GM21737 (cell line): ENCODE measurements around the gene SORCS2.
"Not testable (repeated sequence)": the region's sequence is repeated elsewhere in the genome, so short reads cannot be mapped to it uniquely, and the experiment has no call there.

ENCODE experiments used
- ATAC-seq: cut with Tn5 transposase; IDR thresholded peaks from one replicate; pipeline ENCODE4 v1.9.1; 2021; ENCODE audit warnings: mild to moderate bottlenecking, moderate library complexity; ENCODE audit not compliant: unreplicated experiment

The SORCS2 gene

GRCh38 chr4:7590899-7591298 is 398.6 kb downstream of the SORCS2 start:
- ATAC-seq: no peak

GRCh38 chr4:7591409-7592053 is 399.2 kb downstream of the SORCS2 start:
- ATAC-seq: no peak

GRCh38 chr4:7593646-7594412 is 401.5 kb downstream of the SORCS2 start:
- ATAC-seq: no peak

- no peak for ATAC-seq
Measured at GRCh38 chr4:7595934-7596461, 403.7 kb downstream of the SORCS2 start.

- no peak for ATAC-seq
Measured at GRCh38 chr4:7596918-7597606, 404.7 kb downstream of the SORCS2 start.

- no peak for ATAC-seq
Measured at GRCh38 chr4:7598939-7599790, 406.8 kb downstream of the SORCS2 start.

- no peak for ATAC-seq
Measured at GRCh38 chr4:7600247-7600646, 407.9 kb downstream of the SORCS2 start.

- not testable (repeated sequence) for ATAC-seq
Measured at GRCh38 chr4:7602166-7602565, 409.8 kb downstream of the SORCS2 start.

GRCh38 chr4:7607156-7607910 is 415.0 kb downstream of the SORCS2 start:
- ATAC-seq: no peak

- no peak for ATAC-seq
Measured at GRCh38 chr4:7608046-7608445, 415.7 kb downstream of the SORCS2 start.

- no peak for ATAC-seq
Measured at GRCh38 chr4:7609316-7609715, 417.0 kb downstream of the SORCS2 start.

- no peak for ATAC-seq
Measured at GRCh38 chr4:7610022-7610670, 417.8 kb downstream of the SORCS2 start.

- no peak for ATAC-seq
Measured at GRCh38 chr4:7610841-7611240, 418.5 kb downstream of the SORCS2 start.

- ATAC-seq: no peak
Measured at GRCh38 chr4:7612311-7612897, 420.1 kb downstream of the SORCS2 start.

- no peak for ATAC-seq
Measured at GRCh38 chr4:7614350-7614949, 422.1 kb downstream of the SORCS2 start.

GRCh38 chr4:7616193-7616592 is 423.9 kb downstream of the SORCS2 start:
- no peak for ATAC-seq

- ATAC-seq: no peak
Measured at GRCh38 chr4:7618361-7618760, 426.0 kb downstream of the SORCS2 start.

- no peak for ATAC-seq
Measured at GRCh38 chr4:7620086-7620813, 427.9 kb downstream of the SORCS2 start.
